Parathyroid adenoma (tissue), 2 donors: ENCODE results near the gene CHRNA5.

Experiments used
- H2AFZ ChIP-seq: fragments of 300-600 bp; sonication (generic); one replicate; pipeline ENCODE4 v1.7.0; 2017; ENCODE audit warnings: antibody characterized with exemption, mild to moderate bottlenecking
- H3K27ac ChIP-seq: fragments of 300-600 bp; sonication (generic); one replicate; pipeline ENCODE4 v1.7.0; 2017
- H3K27me3 ChIP-seq: fragments of 300-600 bp; sonication (generic); one replicate; pipeline ENCODE4 v1.7.0; 2017; ENCODE audit warnings: low read length; ENCODE audit not compliant: control insufficient read depth, insufficient read depth
- H3K36me3 ChIP-seq: fragments of 300-600 bp; sonication (generic); one replicate; pipeline ENCODE4 v1.7.0; 2017; ENCODE audit warnings: low read length; ENCODE audit not compliant: control insufficient read depth, insufficient read depth
- H3K4me1 ChIP-seq: fragments of 300-600 bp; sonication (generic); one replicate; pipeline ENCODE4 v1.7.0; 2017; ENCODE audit warnings: control low read depth
- H3K4me2 ChIP-seq: fragments of 300-600 bp; sonication (generic); one replicate; pipeline ENCODE4 v1.7.0; 2017; ENCODE audit warnings: low read length
- H3K4me3 ChIP-seq: fragments of 300-600 bp; sonication (generic); one replicate; pipeline ENCODE4 v1.7.0; 2017; ENCODE audit warnings: low read depth, low read length
- H3K79me2 ChIP-seq: fragments of 300-600 bp; sonication (generic); one replicate; pipeline ENCODE4 v1.7.0; 2017; ENCODE audit warnings: control low read depth
- H3K9ac ChIP-seq: fragments of 300-600 bp; sonication (generic); one replicate; pipeline ENCODE4 v1.7.0; 2017; ENCODE audit warnings: mild to moderate bottlenecking
- H3K9me3 ChIP-seq: fragments of 300-600 bp; sonication (generic); one replicate; pipeline ENCODE4 v1.7.0; 2017; ENCODE audit warnings: low read length; ENCODE audit not compliant: control insufficient read depth
- CTCF ChIP-seq: fragments of 300-600 bp; sonication (generic); IDR thresholded peaks from one replicate; pipeline ENCODE4 v1.7.0; 2017; ENCODE audit warnings: antibody characterized with exemption, mild to moderate bottlenecking
- donor health status: primary hyperparathyroidism.

CHRNA5 gene

DNA sequence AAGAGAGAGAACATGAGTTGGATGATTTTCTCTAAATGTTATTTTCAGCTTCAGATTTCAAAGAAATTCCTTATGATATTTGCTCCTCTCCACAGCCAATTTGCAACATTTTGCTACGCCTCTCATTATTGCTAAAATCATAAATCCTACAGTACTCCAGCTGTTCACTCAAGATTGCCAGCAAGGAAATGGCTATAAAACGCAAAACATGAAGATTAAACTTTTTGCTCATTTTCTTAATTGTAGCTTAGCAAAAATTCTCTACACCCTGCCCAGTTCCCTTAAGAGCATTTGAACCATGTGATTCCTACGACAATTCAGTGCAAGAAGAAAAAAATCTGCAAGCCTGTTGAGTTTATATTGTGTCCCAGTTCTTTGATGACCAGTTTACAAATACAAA is 48.7 kb downstream of the CHRNA5 start:
- no peaks in the 10 kb centered on the region for H3K36me3 ChIP-seq
- TF ChIP-seq CTCF: no peak
- no peak overlapping the region for H3K4me2 ChIP-seq
- no peaks in the 10 kb centered on the region for H3K9me3 ChIP-seq
- no peak overlapping the region for H3K4me3 ChIP-seq
- H3K27me3 ChIP-seq: peaks cover 3% of the 10 kb centered on the region
- no peak overlapping the region for H2AFZ ChIP-seq
- no peaks in the 10 kb centered on the region for H3K79me2 ChIP-seq
- H3K9ac ChIP-seq: no peak overlapping the region
- H3K27ac ChIP-seq: no peak overlapping the region
- H3K4me1 ChIP-seq: no peaks in the 10 kb centered on the region

DNA sequence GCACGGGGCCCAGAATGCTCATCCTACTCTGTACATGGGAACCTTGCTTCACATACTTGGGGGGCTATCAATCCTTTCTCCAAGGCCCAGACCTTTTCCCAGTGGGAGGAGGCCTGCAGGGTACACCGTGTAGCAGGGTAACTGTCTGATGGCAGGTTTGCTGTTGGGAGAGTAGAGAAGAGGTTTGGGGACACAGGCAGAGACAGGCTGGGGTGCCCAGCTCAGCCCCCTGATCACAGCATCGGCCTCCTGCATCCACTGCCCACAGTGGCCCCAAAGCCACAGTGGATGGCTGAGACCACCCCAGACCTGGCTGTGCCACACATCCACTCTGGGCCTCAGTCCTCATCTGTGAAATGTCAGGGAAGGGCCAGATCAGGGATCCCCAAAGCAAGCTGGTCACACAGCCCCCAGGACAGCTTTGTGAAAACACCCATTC is 49.9 kb downstream of the CHRNA5 start:
- no peak overlapping the region for H3K9ac ChIP-seq
- H3K4me1 ChIP-seq: no peaks in the 10 kb centered on the region
- no peaks in the 10 kb centered on the region for H3K9me3 ChIP-seq
- no peaks in the 10 kb centered on the region for H3K36me3 ChIP-seq
- no peak overlapping the region for H3K4me2 ChIP-seq
- no peaks in the 10 kb centered on the region for H3K79me2 ChIP-seq
- H3K27me3 ChIP-seq: peaks cover 6% of the 10 kb centered on the region
- H3K4me3 ChIP-seq: no peak overlapping the region
- H2AFZ ChIP-seq: no peak overlapping the region
- no peak overlapping the region for H3K27ac ChIP-seq
- TF ChIP-seq CTCF: no peak

DNA sequence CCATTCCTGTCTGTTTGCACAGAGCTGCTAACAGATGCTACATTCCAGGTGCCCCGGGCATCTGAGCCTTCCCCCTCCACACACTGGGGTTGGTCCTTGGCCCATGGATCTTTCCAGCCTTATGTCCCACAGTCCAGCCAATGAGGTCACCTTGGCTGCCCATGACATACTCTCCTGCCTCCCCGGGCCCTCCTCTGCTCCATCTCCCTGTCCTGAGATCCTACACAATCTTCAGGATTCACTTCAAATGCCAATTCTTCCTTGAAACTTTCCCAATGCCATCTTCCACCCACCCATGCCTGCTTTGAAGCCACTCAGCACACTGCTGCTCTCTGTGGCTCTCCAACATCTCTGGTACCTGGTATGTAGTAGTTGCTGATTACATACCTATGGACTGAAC is 51.2 kb downstream of the CHRNA5 start:
- Histone ChIP-seq H3K4me2 (no peak overlapping the region), H3K27me3 (peaks cover 6% of the 10 kb centered on the region), H3K9ac (no peak overlapping the region), H3K27ac (no peak overlapping the region), H3K36me3 (no peaks in the 10 kb centered on the region), H3K79me2 (no peaks in the 10 kb centered on the region), H3K9me3 (no peaks in the 10 kb centered on the region), H3K4me3 (no peak overlapping the region), H3K4me1 (no peaks in the 10 kb centered on the region), H2AFZ (no peak overlapping the region)
- TF ChIP-seq CTCF: no peak

GRCh38 chr15:78617076-78617475 is 51.8 kb downstream of the CHRNA5 start:
- TF ChIP-seq CTCF: no peak
- H3K9ac ChIP-seq: no peak overlapping the region

DNA sequence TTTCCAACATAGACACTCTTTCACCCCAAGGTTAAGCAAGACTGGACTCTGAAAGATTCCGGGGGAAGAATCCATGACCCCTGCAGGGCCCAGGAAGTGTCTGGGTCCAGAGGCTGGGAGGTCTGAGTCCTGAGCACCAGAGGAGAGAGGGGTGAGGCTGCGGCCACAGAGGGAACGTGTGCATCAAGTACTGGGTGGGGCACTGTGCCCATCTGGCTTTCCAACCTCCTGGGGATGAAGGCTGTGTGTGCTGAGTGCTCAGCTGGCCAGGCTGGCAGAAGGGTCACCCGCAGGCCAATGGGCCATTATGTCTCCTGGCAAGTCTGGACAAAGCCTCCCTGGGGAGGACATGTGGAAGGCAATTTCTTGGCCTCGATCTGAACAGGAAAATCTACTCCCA is 52.2 kb downstream of the CHRNA5 start:
- no peak overlapping the region for H3K4me3 ChIP-seq
- H3K27ac ChIP-seq: no peak overlapping the region
- H3K4me1 ChIP-seq: no peaks in the 10 kb centered on the region
- H3K9me3 ChIP-seq: no peaks in the 10 kb centered on the region
- H3K79me2 ChIP-seq: no peaks in the 10 kb centered on the region
- TF ChIP-seq CTCF: no peak
- no peak overlapping the region for H3K4me2 ChIP-seq
- H3K27me3 ChIP-seq: peaks cover 6% of the 10 kb centered on the region
- H3K36me3 ChIP-seq: no peaks in the 10 kb centered on the region
- no peak overlapping the region for H3K9ac ChIP-seq
- H2AFZ ChIP-seq: no peak overlapping the region

More at GRCh38 chr15:78617076-78617475, 51.8 kb downstream of the CHRNA5 start:
- Histone ChIP-seq H3K27ac (no peak overlapping the region), H3K4me3 (no peak overlapping the region), H3K79me2 (no peaks in the 10 kb centered on the region), H3K9me3 (no peaks in the 10 kb centered on the region), H3K4me2 (no peak overlapping the region), H3K4me1 (no peaks in the 10 kb centered on the region), H3K27me3 (peaks cover 6% of the 10 kb centered on the region), H2AFZ (no peak overlapping the region), H3K36me3 (no peaks in the 10 kb centered on the region)
